NT2/D1 (cell line): Measurements from ENCODE around the gene NKAPL.

Experiments used
- SUZ12 ChIP-seq: IDR thresholded peaks from 2 replicates; pipeline ENCODE4 v1.6.1; 2011; ENCODE audit not compliant: insufficient read length, insufficient read depth; ENCODE audit errors: extremely low read depth
- YY1 ChIP-seq: IDR thresholded peaks from 2 replicates; pipeline ENCODE4 v1.6.1; 2011; ENCODE audit not compliant: insufficient read length, insufficient read depth
- ZNF274 ChIP-seq: IDR thresholded peaks from 2 replicates; pipeline ENCODE4 v1.6.1; 2011; ENCODE audit warnings: mild to moderate bottlenecking, low read depth, low read length

- TF ChIP-seq YY1, result no peak
- TF ChIP-seq ZNF274, result no peak
- no peak for TF ChIP-seq SUZ12
These were observed 10.4 kb downstream of the NKAPL start for GRCh38 chr6:28269492-28269891.
